ENCODE data around the gene PNPLA8. TPM values are rescaled to one million over a fixed set of nuclear protein-coding genes. Genes with fewer than 3 reads are reported as not detected.

PNPLA8 gene
- total RNA-seq, 1 experiment from 2014 or later: 19.5 TPM

GRCh38 chr7:108525327-108525984, 479 bp downstream of the PNPLA8 start:
- BruUV-seq (replicated peaks): TSS peak; percentile 67

GRCh38 chr7:108522780-108523179, 3.2 kb downstream of the PNPLA8 start:
- ChIA-PET POLR2A (ENCODE audit: unreplicated experiment) (interaction anchor here (0.6 kb wide), 1 partner anchor 1928 kb away, joined by 4 read pairs; no protein-coding TSS in a partner anchor), CTCF (no interaction called here)
- Histone ChIP-seq H3K36me3 (ENCODE audit: low read depth, low read length) (peaks cover 4% of the 10 kb centered on the region; the same call in 1 of the 2 replicates), H3K79me2 (ENCODE audit: low read length) (peaks cover 49% of the 10 kb centered on the region), H3K9me3 (ENCODE audit: low read length) (no peaks in the 10 kb centered on the region), H3K9me2 (replicated peaks; ENCODE audit: low read length) (no peaks in the 10 kb centered on the region), H3K27me3 (ENCODE audit: low read length) (no peaks in the 10 kb centered on the region), H3K4me2 (ENCODE audit: low read length) (0 out of 2 replicates have a peak overlapping the region, but pooled peaks have one; percentile 96), H3K9ac (ENCODE audit: low read length) (no peak overlapping the region), H3K4me3 (ENCODE audit: low read length) (no peak overlapping the region), H3K4me1 (ENCODE audit: insufficient read depth, low read length) (peaks cover 27% of the 10 kb centered on the region), H2AFZ (ENCODE audit: low read length) (no peak overlapping the region), H3K27ac (ENCODE audit: low read length) (no peak overlapping the region), H4K20me1 (ENCODE audit: low read length) (peaks cover 4% of the 10 kb centered on the region; the same call in 1 of the 2 replicates), H3F3A (ENCODE audit: low read length, unreplicated experiment) (no peaks in the 10 kb centered on the region)
- no TSS peak for BruUV-seq (replicated peaks)
- intact Hi-C loops (cut with micrococcal nuclease): no loop called here
- ATAC-seq: no peak
- TF ChIP-seq EZH2phosphoT487 (IDR thresholded peaks at IDR 0.05; ENCODE audit: borderline replicate concordance, low read length) (no peak), EZH2 (IDR thresholded peaks at IDR 0.05; ENCODE audit: low read length, unreplicated experiment) (no peak), CTCF (conservative IDR thresholded peaks at IDR 0.05; ENCODE audit: low read depth, low read length) (no peak)
- no peak for DNase-seq

More at GRCh38 chr7:108525327-108525984, 479 bp downstream of the PNPLA8 start:
- no peak for TF ChIP-seq EZH2 (IDR thresholded peaks at IDR 0.05; ENCODE audit: low read length, unreplicated experiment)
- TF ChIP-seq EZH2phosphoT487 (IDR thresholded peaks at IDR 0.05; ENCODE audit: borderline replicate concordance, low read length): no peak
- TF ChIP-seq CTCF (conservative IDR thresholded peaks at IDR 0.05; ENCODE audit: low read depth, low read length): no peak
- ChIA-PET CTCF (interaction anchor here (1.1 kb wide), 1 partner anchor 28 kb away, joined by 11 read pairs; no protein-coding TSS in a partner anchor), POLR2A (ENCODE audit: unreplicated experiment) (interaction anchor here (0.6 to 1.0 kb wide), 4 partner anchors 34 to 782 kb away, joined by 3 to 6 read pairs (median 4); partner anchors contain the start of genes CBLL1, DNAJB9 and THAP5)
- peak overlapping the region; percentile 72 for H3K9ac ChIP-seq (ENCODE audit: low read length)
- H3K9me2 ChIP-seq (replicated peaks; ENCODE audit: low read length): no peaks in the 10 kb centered on the region
- peaks cover 45% of the 10 kb centered on the region for H3K4me1 ChIP-seq (ENCODE audit: insufficient read depth, low read length)
- H3K27me3 ChIP-seq (ENCODE audit: low read length): no peaks in the 10 kb centered on the region
- DNase-seq: peak; percentile 69
- H3K4me3 ChIP-seq (ENCODE audit: low read length): peak overlapping the region; percentile 92
- peaks cover 46% of the 10 kb centered on the region for H3K79me2 ChIP-seq (ENCODE audit: low read length)
- H4K20me1 ChIP-seq (ENCODE audit: low read length): 0 out of 2 replicates have a peak, but pooled peaks cover 4% of the 10 kb centered on the region
- no peaks in the 10 kb centered on the region for H3F3A ChIP-seq (ENCODE audit: low read length, unreplicated experiment)
- no peaks in the 10 kb centered on the region for H3K9me3 ChIP-seq (ENCODE audit: low read length)
- H3K27ac ChIP-seq (ENCODE audit: low read length): peak overlapping the region; percentile 88
- ATAC-seq: peak; percentile 65
- H2AFZ ChIP-seq (ENCODE audit: low read length): peak overlapping the region; percentile 68
- no peaks in the 10 kb centered on the region for H3K36me3 ChIP-seq (ENCODE audit: low read depth, low read length)
- intact Hi-C loops (cut with micrococcal nuclease): no loop called here
- H3K4me2 ChIP-seq (ENCODE audit: low read length): peak overlapping the region; percentile 96

- Histone ChIP-seq H3K36me3 (ENCODE audit: low read depth, low read length) (peaks cover 12% of the 10 kb centered on the region), H3K4me2 (ENCODE audit: low read length) (no peak overlapping the region), H3K9ac (ENCODE audit: low read length) (no peak overlapping the region), H4K20me1 (ENCODE audit: low read length) (peaks cover 4% of the 10 kb centered on the region; the same call in 1 of the 2 replicates), H3K4me3 (ENCODE audit: low read length) (no peak overlapping the region), H3K27ac (ENCODE audit: low read length) (no peak overlapping the region), H3K4me1 (ENCODE audit: insufficient read depth, low read length) (no peaks in the 10 kb centered on the region), H3K9me2 (replicated peaks; ENCODE audit: low read length) (no peaks in the 10 kb centered on the region), H3K27me3 (ENCODE audit: low read length) (no peaks in the 10 kb centered on the region), H3K9me3 (ENCODE audit: low read length) (no peaks in the 10 kb centered on the region), H2AFZ (ENCODE audit: low read length) (no peak overlapping the region), H3K79me2 (ENCODE audit: low read length) (peaks cover 20% of the 10 kb centered on the region), H3F3A (ENCODE audit: low read length, unreplicated experiment) (no peaks in the 10 kb centered on the region)
- TF ChIP-seq EZH2 (IDR thresholded peaks at IDR 0.05; ENCODE audit: low read length, unreplicated experiment): no peak
- TF ChIP-seq CTCF (conservative IDR thresholded peaks at IDR 0.05; ENCODE audit: low read depth, low read length): no peak
- no peak for TF ChIP-seq EZH2phosphoT487 (IDR thresholded peaks at IDR 0.05; ENCODE audit: borderline replicate concordance, low read length)
- ATAC-seq: no peak
- no peak for DNase-seq
- BruUV-seq (replicated peaks): no TSS peak
- intact Hi-C loops (cut with micrococcal nuclease): no loop called here
- POLR2A ChIA-PET (ENCODE audit: unreplicated experiment): no interaction called here
- CTCF ChIA-PET: no interaction called here
These were observed 8.0 kb downstream of the PNPLA8 start for GRCh38 chr7:108517951-108518350.
